Adipose tissue (tissue), 3 donors: ENCODE data around the gene CCSER2. TPM values are rescaled to one million over a fixed set of nuclear protein-coding genes. Genes with fewer than 3 reads are reported as not detected.
"Not testable (repeated sequence)": the region's sequence is repeated elsewhere in the genome, so short reads cannot be mapped to it uniquely, and the experiment has no call there.

ENCODE experiments used
- H3K27ac ChIP-seq: one replicate; pipeline ENCODE4 v1.5.1; 2013; ENCODE audit warnings: low read depth, low read length
- WGBS, 3 donors: extraction: QIAGEN DNeasy Blood & Tissue Kit; methylation state at CpG; one replicate each; pipeline ENCODE4 v1.1.7; 2013; 5-methylcytosine and 5-hydroxymethylcytosine counted together
- polyA plus RNA-seq, 3 donors: library from polyadenylated mRNA; stranded (reverse); fragments of 200-250 nt; gene quantifications; one replicate each; pipeline ENCODE4 v1.2.3, GENCODE V29; 2013
- donor health status: healthy with polysubstance abuse.
- donor health status: Bipolar disorder and iron deficiency.
- donor health status: healthy.

CCSER2 gene
- polyA plus RNA-seq, 3 donors, result 4.3 to 16.1 (median 9.2) TPM

- 40 to 57% (median 45%) methylated on average over 1 of the region's 1 CpG for WGBS, 3 donors
- H3K27ac ChIP-seq, result no peak overlapping the region
Observed at GRCh38 chr10:84308021-84308420, 20.4 kb upstream of the CCSER2 start.

- H3K27ac ChIP-seq, result no peak overlapping the region
- 11 to 43% (median 14%) methylated on average over 6 of the region's 6 CpGs for WGBS, 3 donors
Observed at GRCh38 chr10:84308481-84309304, 19.7 kb upstream of the CCSER2 start.

GRCh38 chr10:84310470-84310869 lies 17.9 kb upstream of the CCSER2 start:
- 78 to 93% (median 83%) methylated on average over 2 of the region's 2 CpGs for WGBS, 3 donors
- H3K27ac ChIP-seq, result no peak overlapping the region

- no peak overlapping the region for H3K27ac ChIP-seq
- 87 to 91% (median 90%) methylated on average over 8 of the region's 8 CpGs for WGBS, 3 donors
Observed at GRCh38 chr10:84311576-84311975, 16.8 kb upstream of the CCSER2 start.

- no peak overlapping the region for H3K27ac ChIP-seq
- 92 to 98% (median 96%) methylated on average over 2 of the region's 2 CpGs for WGBS, 3 donors
Observed at GRCh38 chr10:84312816-84313215, 15.6 kb upstream of the CCSER2 start.

GRCh38 chr10:84314275-84314674 lies 14.1 kb upstream of the CCSER2 start:
- no peak overlapping the region for H3K27ac ChIP-seq
- WGBS, 3 donors, result 79 to 86% (median 83%) methylated on average over 5 of the region's 5 CpGs

GRCh38 chr10:84317174-84317573 lies 11.2 kb upstream of the CCSER2 start:
- H3K27ac ChIP-seq, result no peak overlapping the region
- WGBS, 3 donors, result 42 to 63% (median 50%) methylated on average over 2 of the region's 2 CpGs

- H3K27ac ChIP-seq, result no peak overlapping the region
Observed at GRCh38 chr10:84321902-84322301, 6.5 kb upstream of the CCSER2 start.

- WGBS, 3 donors, result 26 to 50% (median 43%) methylated on average over 1 of the region's 1 CpG
Observed at GRCh38 chr10:84323566-84323965, 4.8 kb upstream of the CCSER2 start.

GRCh38 chr10:84326995-84327394 lies 1.4 kb upstream of the CCSER2 start:
- WGBS, 3 donors, result 86 to 93% (median 88%) methylated on average over 9 of the region's 9 CpGs
- H3K27ac ChIP-seq, result not testable (repeated sequence)

More at GRCh38 chr10:84323566-84323965, 4.8 kb upstream of the CCSER2 start:
- not testable (repeated sequence) for H3K27ac ChIP-seq

- 5 to 9% (median 6%) methylated on average over 6 of the region's 6 CpGs for WGBS, 3 donors
- H3K27ac ChIP-seq, result peak overlapping the region; percentile 36
Observed at GRCh38 chr10:84329196-84329611, 815 bp downstream of the CCSER2 start.

- WGBS, 3 donors, result 79 to 88% (median 81%) methylated on average over 7 of the region's 7 CpGs
- H3K27ac ChIP-seq, result no peak overlapping the region
Observed at GRCh38 chr10:84329986-84330651, 1.7 kb downstream of the CCSER2 start.

- WGBS, 3 donors, result 88 to 97% (median 95%) methylated on average over 2 of the region's 2 CpGs
Observed at GRCh38 chr10:84331091-84331490, 2.7 kb downstream of the CCSER2 start.

GRCh38 chr10:84333864-84334451 lies 5.6 kb downstream of the CCSER2 start:
- no peak overlapping the region for H3K27ac ChIP-seq
- WGBS, 3 donors, result 67 to 89% (median 67%) methylated on average over 2 of the region's 2 CpGs

More at GRCh38 chr10:84331091-84331490, 2.7 kb downstream of the CCSER2 start:
- H3K27ac ChIP-seq, result no peak overlapping the region

GRCh38 chr10:84334811-84335210 lies 6.4 kb downstream of the CCSER2 start:
- WGBS, 3 donors, result 76 to 79% (median 76%) methylated on average over 2 of the region's 2 CpGs
- no peak overlapping the region for H3K27ac ChIP-seq

- no peak overlapping the region for H3K27ac ChIP-seq
- 46 to 82% (median 55%) methylated on average over 3 of the region's 3 CpGs for WGBS, 3 donors
Observed at GRCh38 chr10:84335516-84335915, 7.1 kb downstream of the CCSER2 start.

- 84 to 94% (median 91%) methylated on average over 5 of the region's 5 CpGs for WGBS, 3 donors
- no peak overlapping the region for H3K27ac ChIP-seq
Observed at GRCh38 chr10:84336406-84337090, 8.2 kb downstream of the CCSER2 start.

GRCh38 chr10:84337199-84337598 lies 8.8 kb downstream of the CCSER2 start:
- H3K27ac ChIP-seq, result no peak overlapping the region
- 57 to 90% (median 74%) methylated on average over 3 of the region's 3 CpGs for WGBS, 3 donors

GRCh38 chr10:84339025-84339424 lies 10.6 kb downstream of the CCSER2 start:
- no peak overlapping the region for H3K27ac ChIP-seq
- 86 to 92% (median 90%) methylated on average over 1 of the region's 1 CpG for WGBS, 3 donors
